Right lobe of liver (tissue), 6 donors: ENCODE results near the gene KCNK13. TPM values are rescaled to one million over a fixed set of nuclear protein-coding genes. Genes with fewer than 3 reads are reported as not detected.
A peak's percentile ranks its signal among the peaks of the same experiment; 100 is the strongest.

Source experiments
- ATAC-seq, 4 donors: fragments of 200-7000 bp; cut with Tn5 transposase; one replicate each; pipeline ENCODE4 v1.9.1; 2020; ENCODE audit warnings: mild to moderate bottlenecking in 4 of 4, moderate library complexity in 4 of 4
- DNase-seq, 3 donors: peaks; one replicate each; pipeline ENCODE4 v3.0.0-alpha.2; 2020
- H3K27ac ChIP-seq, 3 donors: fragments of 200-600 bp; one replicate each; pipeline ENCODE4 v1.8.0; 2022
- H3K27me3 ChIP-seq, 2 donors: fragments of 200-600 bp; one replicate each; pipeline ENCODE4 v1.8.0; 2022
- H3K36me3 ChIP-seq, 4 donors: fragments of 200-600 bp; sonication (generic) in 1 of 4; one replicate each; pipeline versions ENCODE4 v1.5.1 to v1.8.0; 2017 to 2022; ENCODE audit warnings: control low read depth in 1 of 4
- H3K4me1 ChIP-seq, 4 donors: fragments of 200-600 bp; sonication (generic) in 1 of 4; one replicate each; pipeline versions ENCODE4 v1.5.1 to v1.8.0; 2017 to 2022; ENCODE audit warnings: control low read depth in 1 of 4
- H3K4me3 ChIP-seq, 3 donors: fragments of 200-600 bp; one replicate each; pipeline ENCODE4 v1.8.0; 2022
- H3K9me3 ChIP-seq, 4 donors: fragments of 200-600 bp; sonication (generic) in 1 of 4; one replicate each; pipeline versions ENCODE4 v1.5.1 to v1.8.0; 2017 to 2022; ENCODE audit warnings: control low read depth in 1 of 4
- POLR2A ChIP-seq: fragments of 450-650 bp; IDR thresholded peaks from one replicate; pipeline ENCODE4 v1.6.1; 2017; ENCODE audit warnings: antibody characterized with exemption, mild to moderate bottlenecking
- WGBS: methylation state at CpG from one replicate; pipeline ENCODE4 v1.1.6; 2018; ENCODE audit warnings: low coverage, low lambda C conversion rate; ENCODE audit not compliant: insufficient coverage; ENCODE audit errors: missing lambda C conversion rate; 5-methylcytosine and 5-hydroxymethylcytosine counted together
- intact Hi-C, 2 donors: fragments of 100-400 bp; cut with DNase I; formaldehyde crosslinking; loops; one replicate each; pipeline versions ENCODE4 v1.11.2 to v1.14.1; 2022
- total RNA-seq, 6 experiments: library from RNA; depleted of rRNA in 2 of 6; stranded (reverse); fragments of >200 nt in 2 of 6; fragmentation: NEBNext Ultra II Directional in 3 of 6; extraction: Animal tissue kit (Norgen Biotek cat#: 25700) in 3 of 6; gene quantifications; one replicate each; pipeline versions ENCODE4 v1.1.0 to v1.2.4, GENCODE V29; 2016 to 2023
- TF ChIP-seq, protein P1 (sequence below), 4 donors: fragments of 200-600 bp in 3 of 4; fragments of 450-650 bp in 1 of 4; IDR thresholded peaks; one replicate each; pipeline versions ENCODE4 v1.5.1 to v1.8.0; 2016 to 2022; ENCODE audit warnings: antibody characterized with exemption in 4 of 4, mild to moderate bottlenecking in 2 of 4
- donor health status: DM: no; HTN: yes; CAD: no.
- donor health status: DM: no; HTN: no; CAD: no.
- donor health status: DM: no; HTN: no; CAD: no.
- donor health status: DM: no; HTN: yes; CAD: no.
- donor health status: DM: no; HTN: yes; CAD: no.

Gene KCNK13
- total RNA-seq, 6 experiments from 2014 or later, result 0.30 to 1.2 (median 0.36) TPM

DNA sequence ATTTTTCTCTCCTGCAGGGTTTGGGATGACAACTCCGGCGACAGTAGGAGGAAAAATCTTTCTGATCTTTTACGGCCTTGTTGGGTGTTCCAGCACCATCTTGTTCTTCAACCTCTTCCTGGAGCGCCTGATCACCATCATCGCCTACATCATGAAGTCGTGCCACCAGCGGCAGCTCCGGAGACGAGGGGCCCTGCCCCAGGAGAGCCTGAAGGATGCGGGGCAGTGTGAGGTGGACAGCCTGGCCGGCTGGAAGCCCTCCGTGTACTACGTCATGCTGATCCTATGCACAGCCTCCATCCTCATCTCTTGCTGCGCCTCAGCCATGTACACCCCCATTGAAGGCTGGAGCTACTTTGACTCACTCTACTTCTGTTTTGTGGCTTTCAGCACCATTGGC lies 122.3 kb downstream of the KCNK13 start:
- no peaks in the 10 kb centered on the region for H3K4me1 ChIP-seq
- DNase-seq, result no peak
- intact Hi-C loops, result no loop called here
- H3K27me3 ChIP-seq, result no peaks in the 10 kb centered on the region
- no peak overlapping the region for H3K4me3 ChIP-seq
- no peaks in the 10 kb centered on the region for H3K9me3 ChIP-seq
- no peaks in the 10 kb centered on the region for H3K36me3 ChIP-seq
- peak in 1 of 4 donors; percentile 25 for ATAC-seq
- no peak for TF ChIP-seq POLR2A
- TF ChIP-seq, protein P1, sequence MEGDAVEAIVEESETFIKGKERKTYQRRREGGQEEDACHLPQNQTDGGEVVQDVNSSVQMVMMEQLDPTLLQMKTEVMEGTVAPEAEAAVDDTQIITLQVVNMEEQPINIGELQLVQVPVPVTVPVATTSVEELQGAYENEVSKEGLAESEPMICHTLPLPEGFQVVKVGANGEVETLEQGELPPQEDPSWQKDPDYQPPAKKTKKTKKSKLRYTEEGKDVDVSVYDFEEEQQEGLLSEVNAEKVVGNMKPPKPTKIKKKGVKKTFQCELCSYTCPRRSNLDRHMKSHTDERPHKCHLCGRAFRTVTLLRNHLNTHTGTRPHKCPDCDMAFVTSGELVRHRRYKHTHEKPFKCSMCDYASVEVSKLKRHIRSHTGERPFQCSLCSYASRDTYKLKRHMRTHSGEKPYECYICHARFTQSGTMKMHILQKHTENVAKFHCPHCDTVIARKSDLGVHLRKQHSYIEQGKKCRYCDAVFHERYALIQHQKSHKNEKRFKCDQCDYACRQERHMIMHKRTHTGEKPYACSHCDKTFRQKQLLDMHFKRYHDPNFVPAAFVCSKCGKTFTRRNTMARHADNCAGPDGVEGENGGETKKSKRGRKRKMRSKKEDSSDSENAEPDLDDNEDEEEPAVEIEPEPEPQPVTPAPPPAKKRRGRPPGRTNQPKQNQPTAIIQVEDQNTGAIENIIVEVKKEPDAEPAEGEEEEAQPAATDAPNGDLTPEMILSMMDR (IDR thresholded peaks at IDR 0.05), result no peak
- WGBS, result 82% methylated on average over 9 of the region's 14 CpGs
- no peak overlapping the region for H3K27ac ChIP-seq

DNA sequence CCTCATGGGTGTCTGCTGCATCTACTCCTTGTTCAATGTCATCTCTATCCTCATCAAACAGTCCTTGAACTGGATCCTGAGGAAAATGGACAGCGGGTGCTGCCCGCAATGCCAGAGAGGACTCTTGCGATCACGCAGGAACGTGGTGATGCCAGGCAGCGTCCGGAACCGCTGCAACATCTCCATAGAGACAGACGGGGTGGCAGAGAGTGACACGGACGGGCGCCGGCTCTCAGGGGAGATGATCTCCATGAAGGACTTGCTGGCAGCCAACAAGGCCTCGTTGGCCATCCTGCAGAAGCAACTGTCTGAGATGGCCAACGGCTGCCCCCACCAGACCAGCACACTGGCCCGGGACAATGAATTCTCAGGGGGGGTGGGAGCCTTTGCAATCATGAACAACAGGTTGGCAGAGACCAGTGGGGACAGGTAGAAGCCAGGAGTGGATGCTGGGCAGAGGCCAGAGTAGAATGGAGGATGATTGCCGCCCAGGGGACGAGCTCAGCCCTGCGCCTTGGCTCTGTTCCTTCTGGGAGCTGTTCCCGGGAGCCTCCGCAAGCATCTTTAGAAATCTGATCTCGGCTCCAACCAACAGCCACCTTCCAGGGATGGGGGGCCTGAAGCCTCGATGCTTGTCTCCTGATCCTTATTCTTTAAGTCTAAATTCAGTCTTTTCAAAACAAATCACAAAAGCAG lies 122.9 kb downstream of the KCNK13 start:
- Histone ChIP-seq H3K4me1 (no peaks in the 10 kb centered on the region), H3K4me3 (no peak overlapping the region), H3K27ac (no peak overlapping the region), H3K36me3 (no peaks in the 10 kb centered on the region), H3K27me3 (no peaks in the 10 kb centered on the region), H3K9me3 (no peaks in the 10 kb centered on the region)
- WGBS, result 76% methylated on average over 12 of the region's 23 CpGs
- TF ChIP-seq POLR2A, result no peak
- TF ChIP-seq, protein P1 (IDR thresholded peaks at IDR 0.05), result no peak
- ATAC-seq, result no peak
- intact Hi-C loops, result no loop called here
- DNase-seq, result no peak

DNA sequence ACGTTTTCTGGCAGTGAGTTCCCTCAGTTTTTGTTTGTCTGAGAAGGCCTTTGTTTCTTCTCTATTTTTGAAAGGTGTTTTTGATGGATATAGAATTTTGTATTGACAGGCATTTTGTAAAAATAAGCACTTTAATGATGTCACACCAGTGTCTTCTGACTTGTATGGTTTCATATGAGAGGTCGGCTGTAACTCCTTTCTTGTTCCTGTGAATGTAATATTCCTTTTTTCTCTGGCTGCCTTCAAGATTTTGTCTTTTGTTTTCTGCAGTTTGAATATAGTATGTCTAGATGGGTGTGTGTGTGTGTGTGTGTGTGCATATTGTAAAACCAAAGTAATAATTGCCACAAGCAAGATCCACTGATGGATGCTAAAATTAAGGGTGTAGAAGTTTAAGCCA lies 126.8 kb downstream of the KCNK13 start:
- WGBS, result 75% methylated on average over 2 of the region's 2 CpGs
- no peak for TF ChIP-seq POLR2A
- TF ChIP-seq, protein P1 (IDR thresholded peaks at IDR 0.05), result no peak
- H3K4me3 ChIP-seq, result no peak overlapping the region
- no peaks in the 10 kb centered on the region for H3K9me3 ChIP-seq
- no peaks in the 10 kb centered on the region for H3K4me1 ChIP-seq
- H3K36me3 ChIP-seq, result no peaks in the 10 kb centered on the region
- ATAC-seq (no peak), DNase-seq (no peak)
- H3K27ac ChIP-seq, result no peak overlapping the region
- intact Hi-C loops, result no loop called here
- no peaks in the 10 kb centered on the region for H3K27me3 ChIP-seq

DNA sequence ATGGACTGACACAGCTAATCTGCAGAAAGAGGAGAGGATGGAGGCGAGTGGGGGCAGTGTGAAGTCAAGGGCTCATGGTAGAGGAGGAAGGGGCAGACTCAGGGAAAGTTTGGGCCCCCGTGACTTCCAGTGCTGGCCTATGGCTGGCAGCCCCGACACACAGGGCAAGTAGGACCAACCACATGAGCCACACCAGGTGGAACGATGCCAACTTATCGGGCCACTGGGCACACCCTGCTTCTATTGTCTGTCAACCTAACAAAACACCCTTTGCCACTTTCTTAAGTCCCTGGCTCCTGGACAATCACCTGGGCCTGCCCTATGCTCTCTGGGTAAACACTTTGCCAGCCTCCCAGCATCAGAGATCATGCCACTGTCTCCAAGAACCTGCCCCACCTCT lies 129.4 kb downstream of the KCNK13 start:
- no peak for DNase-seq
- 100% methylated on average over 1 of the region's 5 CpGs for WGBS
- Histone ChIP-seq H3K27ac (no peak overlapping the region), H3K4me1 (no peaks in the 10 kb centered on the region), H3K4me3 (no peak overlapping the region), H3K27me3 (no peaks in the 10 kb centered on the region), H3K36me3 (no peaks in the 10 kb centered on the region), H3K9me3 (no peaks in the 10 kb centered on the region)
- no peak for TF ChIP-seq POLR2A
- TF ChIP-seq, protein P1 (IDR thresholded peaks at IDR 0.05), result no peak
- intact Hi-C loops, result no loop called here
- ATAC-seq, result no peak
